ENCODE data around the gene CPA5. TPM values are rescaled to one million over a fixed set of nuclear protein-coding genes. Genes with fewer than 3 reads are reported as not detected.

The CPA5 gene
- total and polyA plus RNA-seq, 2 of the 8 experiments (the other 6 are each of a cell fraction or from before 2014, with no cell fraction given) = 0.12 TPM; not detected in 1

GRCh38 chr7:130338233-130338632 lies 6.4 kb upstream of the CPA5 start:
- Histone ChIP-seq H2BK20ac (ENCODE audit: low read length) (peak overlapping the region; percentile 96; the same call in 1 of the 2 replicates), H3K14ac (ENCODE audit: insufficient read length) (no peak overlapping the region), H3K23me2 (ENCODE audit: low read depth, low read length) (no peaks in the 10 kb centered on the region), H3K27me3 (replicated peaks in 1 of 4; ENCODE audit: control insufficient read depth in 3 of 4, extremely low read depth in 1 of 4, insufficient read depth in 3 of 4, low read length in 3 of 4) (no peaks in the 10 kb centered on the region), H3K79me2 (ENCODE audit: control insufficient read depth in 1 of 2, insufficient read depth in 2 of 2, low read length in 2 of 2) (no peaks in the 10 kb centered on the region), H3K9me3 (ENCODE audit: insufficient read depth in 2 of 2, low read depth in 1 of 2, low read length in 1 of 2) (no peaks in the 10 kb centered on the region), H3K27ac (ENCODE audit: low read depth, low read length) (no peak overlapping the region), H4K8ac (ENCODE audit: extremely low read depth, insufficient read depth, low read length) (no peak overlapping the region), H3K23ac (ENCODE audit: insufficient read length) (no peak overlapping the region), H2BK12ac (ENCODE audit: low read depth, low read length) (peak overlapping the region; percentile 52; the same call in 1 of the 2 replicates), H3K4me1 (replicated peaks in 1 of 4; ENCODE audit: control insufficient read depth in 3 of 4, insufficient read depth in 4 of 4, low read length in 3 of 4) (peaks cover 0 to 13% (median 7%) of the 10 kb centered on the region in 4 experiments; a peak in 5 of 7 replicates), H2BK5ac (ENCODE audit: low read depth, low read length) (peak overlapping the region; percentile 82), H3K79me1 (ENCODE audit: low read depth, low read length) (no peaks in the 10 kb centered on the region), H2BK120ac (replicated peaks; ENCODE audit: low read depth, low read length) (peak overlapping the region; percentile 82), H2BK15ac (ENCODE audit: low read length) (no peak overlapping the region), H3K4ac (replicated peaks; ENCODE audit: insufficient read length, low read depth, low read length) (no peak overlapping the region), H3K36me3 (ENCODE audit: control insufficient read depth in 2 of 4, insufficient read depth in 4 of 4, low read length in 3 of 4) (no peaks in the 10 kb centered on the region), H4K91ac (replicated peaks; ENCODE audit: insufficient read length, low read length) (peak overlapping the region; percentile 92), H3K9ac (replicated peaks in 1 of 4; ENCODE audit: extremely low read depth in 1 of 4, low read depth in 3 of 4, low read length in 3 of 4) (no peak overlapping the region), H3K18ac (ENCODE audit: extremely low read depth, low read length) (peak overlapping the region; percentile 64), H2AFZ (ENCODE audit: low read length) (peak overlapping the region; percentile 91), H4K5ac (ENCODE audit: insufficient read length, low read depth, low read length) (no peak overlapping the region), H3K4me3 (ENCODE audit: extremely low read depth in 1 of 4, insufficient read depth in 2 of 4, low read depth in 3 of 4, low read length in 4 of 4) (no peak overlapping the region), H3K4me2 (ENCODE audit: insufficient read depth in 1 of 2, low read depth in 2 of 2, low read length in 2 of 2) (peak overlapping the region; percentile 4 to 15; a peak in 1 of 4 replicates), H2AK5ac (ENCODE audit: low read depth, low read length) (0 out of 2 replicates have a peak overlapping the region, but pooled peaks have one; percentile 33), H4K20me1 (replicated peaks in 1 of 2; ENCODE audit: control insufficient read depth in 1 of 2, insufficient read depth in 2 of 2, low read length in 2 of 2) (no peaks in the 10 kb centered on the region), H3K56ac (replicated peaks; ENCODE audit: insufficient read length, low read depth, low read length) (no peak overlapping the region)
- WGBS, 2 experiments (ENCODE audit: extremely low coverage in 1 of 2, insufficient coverage in 1 of 2, insufficient read length in 1 of 2, insufficient replicate concordance in 2 of 2, low coverage in 1 of 2, low lambda C conversion rate in 2 of 2, missing lambda C conversion rate in 1 of 2) = 56% methylated on average over 3 of the region's 3 CpGs; no CpG with 5 or more reads in 1 of the 2 experiments
- POLR2A ChIA-PET (ENCODE audit: partially characterized antibody) = no interaction called here
- no peak for TF ChIP-seq E2F6 (IDR thresholded peaks at IDR 0.05)
- no peak for TF ChIP-seq SP1 (IDR thresholded peaks at IDR 0.05; ENCODE audit: low read depth, low read length)
- TF ChIP-seq TAF1 (IDR thresholded peaks at IDR 0.05; ENCODE audit: low read depth, low read length) = no peak
- no peak for TF ChIP-seq BACH1 (IDR thresholded peaks at IDR 0.05; ENCODE audit: low read length)
- TF ChIP-seq HDAC6 (IDR thresholded peaks at IDR 0.05; ENCODE audit: low read depth, low read length) = no peak
- no peak for TF ChIP-seq KDM1A (IDR thresholded peaks at IDR 0.05; ENCODE audit: borderline replicate concordance, low read length)
- TF ChIP-seq RFX5 (IDR thresholded peaks at IDR 0.05; ENCODE audit: borderline replicate concordance, low read depth, low read length) = no peak
- TF ChIP-seq TEAD4 (IDR thresholded peaks at IDR 0.05; ENCODE audit: low read depth, low read length) = no peak
- FAIRE-seq = no peak
- no peak for DNase-seq (ENCODE audit: low read depth in 1 of 2, low spot score in 2 of 2)
- CTCF ChIA-PET (ENCODE audit: partially characterized antibody) = interaction anchor here (0.6 to 1.5 kb wide), 5 partner anchors 8 to 60 kb away, joined by 3 to 4 read pairs (median 3); no protein-coding TSS in a partner anchor

Data from H1 (cell line).